ENCODE measurements around the gene GNAL. TPM values are rescaled to one million over a fixed set of nuclear protein-coding genes. Genes with fewer than 3 reads are reported as not detected.
A peak's percentile ranks its signal among the peaks of the same experiment; 100 is the strongest.
"Not testable (repeated sequence)": the region's sequence is repeated elsewhere in the genome, so short reads cannot be mapped to it uniquely, and the experiment has no call there.

The GNAL gene
- 10 to 100 TPM in 1 of 2 donors, 1 to 10 TPM in 1; 4.2 to 14.3 TPM for total RNA-seq

DNA sequence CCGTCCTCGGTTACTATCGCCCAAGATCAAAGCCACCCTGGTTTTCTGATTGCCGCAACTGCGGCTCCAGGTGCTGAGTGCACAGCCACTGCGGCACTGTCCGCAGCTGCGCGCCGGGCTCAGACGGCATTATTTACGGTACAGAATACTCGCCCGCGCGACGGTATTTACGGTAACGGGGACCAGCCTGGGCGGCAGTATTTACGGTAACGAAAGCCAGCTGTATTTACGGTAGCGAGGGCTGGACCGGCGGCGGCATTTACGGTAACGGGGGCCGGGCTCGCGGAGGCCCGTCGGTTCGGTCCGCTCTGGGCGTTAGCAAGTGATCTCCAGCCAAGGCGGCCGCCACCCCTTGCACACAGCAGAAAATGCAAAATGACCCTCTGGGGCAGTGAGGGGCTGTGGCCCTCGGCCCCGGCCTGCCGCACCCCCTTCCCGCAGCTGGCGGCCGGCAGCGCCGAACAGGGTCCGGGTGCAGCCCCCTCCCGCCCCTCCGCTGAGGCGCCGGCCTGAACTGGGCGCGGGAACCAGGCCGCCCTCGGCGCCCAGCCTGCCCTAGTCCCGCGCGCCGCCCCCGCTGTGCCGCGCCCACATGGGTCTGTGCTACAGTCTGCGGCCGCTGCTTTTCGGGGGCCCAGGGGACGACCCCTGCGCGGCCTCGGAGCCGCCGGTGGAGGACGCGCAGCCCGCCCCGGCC lies at the start of gene GNAL:
Gene GNAL (plus strand): TSS at position 293 of the 697 bp plus-strand sequence. CDS start 300 bp downstream, at position 593.
- Histone ChIP-seq H3K4me1 (replicated peaks) (no peaks in the 10 kb centered on the region), H3K9me3 (no peaks in the 10 kb centered on the region), H3K4me3 (peak within 1 kb of the TSS; percentile 53 to 55), H3K36me3 (no peaks in the 10 kb centered on the region), H3K27ac (peak within 1 kb of the TSS; percentile 58 to 71), H3K27me3 (replicated peaks; ENCODE audit: insufficient read depth) (no peaks in the 10 kb centered on the region)
- TF ChIP-seq CTCF (IDR thresholded peaks at IDR 0.05) (no peak), POLR2A (IDR thresholded peaks at IDR 0.05) (peak; percentile 27), POLR2AphosphoS5 (IDR thresholded peaks at IDR 0.05) (peak; percentile 61)
- intact Hi-C loops (cut with DNase I) = no loop called here
- peak; percentile 77 for DNase-seq (ENCODE audit: low spot score)
- WGBS = under 1% methylated on average over 68 of the region's 77 CpGs

- H3K9me3 ChIP-seq; H3K27me3 ChIP-seq (replicated peaks; ENCODE audit: insufficient read depth); H3K4me3 ChIP-seq; intact Hi-C loops (cut with DNase I); H3K27ac ChIP-seq; H3K36me3 ChIP-seq; H3K4me1 ChIP-seq (replicated peaks); DNase-seq (ENCODE audit: low spot score): not testable (repeated sequence)
- 91% methylated on average over 21 of the region's 23 CpGs for WGBS
Measured at GRCh38 chr18:11647310-11647709, 41.8 kb upstream of the GNAL start.

DNA sequence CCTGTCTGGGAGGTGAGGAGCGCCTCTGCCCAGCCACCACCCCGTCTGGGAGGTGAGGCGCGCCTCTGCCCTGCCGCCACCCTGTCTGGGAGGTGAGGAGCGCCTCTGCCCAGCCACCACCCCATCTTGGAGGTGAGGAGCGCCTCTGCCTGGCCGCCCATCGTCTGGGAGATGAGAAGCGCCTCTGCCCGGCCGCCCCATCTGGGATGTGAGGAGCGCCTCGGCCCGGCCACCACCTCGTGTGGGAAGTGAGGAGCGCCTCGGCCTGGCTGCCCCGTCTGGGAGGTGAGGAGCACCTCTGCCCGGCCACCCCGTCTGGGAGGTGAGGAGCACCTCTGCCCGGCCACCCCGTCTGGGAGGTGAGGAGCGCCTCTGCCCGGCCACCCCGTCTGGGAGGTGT lies 41.3 kb upstream of the GNAL start:
- WGBS = 94% methylated on average over 26 of the region's 26 CpGs
- H3K9me3 ChIP-seq; H3K27ac ChIP-seq; H3K4me3 ChIP-seq; DNase-seq (ENCODE audit: low spot score); H3K27me3 ChIP-seq (replicated peaks; ENCODE audit: insufficient read depth); intact Hi-C loops (cut with DNase I); H3K4me1 ChIP-seq (replicated peaks); H3K36me3 ChIP-seq: not testable (repeated sequence)

- intact Hi-C loops (cut with DNase I) = loop anchor here (10.0 kb wide), 3 partner anchors 165 to 385 kb away; no protein-coding TSS in a partner anchor
- WGBS = 75% methylated on average over 4 of the region's 4 CpGs
Measured at GRCh38 chr18:11649839-11650238, 39.2 kb upstream of the GNAL start.

GRCh38 chr18:11651899-11652298 lies 37.2 kb upstream of the GNAL start:
- WGBS = 88% methylated on average over 3 of the region's 3 CpGs
- Histone ChIP-seq H3K27ac (no peak overlapping the region), H3K36me3 (no peaks in the 10 kb centered on the region), H3K27me3 (replicated peaks; ENCODE audit: insufficient read depth) (peaks cover 6% of the 10 kb centered on the region), H3K4me3 (no peak overlapping the region), H3K9me3 (no peaks in the 10 kb centered on the region), H3K4me1 (replicated peaks) (no peaks in the 10 kb centered on the region)
- DNase-seq (ENCODE audit: low spot score) = no peak
- TF ChIP-seq CTCF (IDR thresholded peaks at IDR 0.05) (no peak), POLR2A (IDR thresholded peaks at IDR 0.05) (no peak), POLR2AphosphoS5 (IDR thresholded peaks at IDR 0.05) (no peak)
- intact Hi-C loops (cut with DNase I) = loop anchor here (10.0 kb wide), 3 partner anchors 163 to 383 kb away; no protein-coding TSS in a partner anchor

More at GRCh38 chr18:11649839-11650238, 39.2 kb upstream of the GNAL start:
- H3K4me3 ChIP-seq = no peak overlapping the region
- H3K27me3 ChIP-seq (replicated peaks; ENCODE audit: insufficient read depth) = peaks cover 6% of the 10 kb centered on the region
- H3K4me1 ChIP-seq (replicated peaks) = no peaks in the 10 kb centered on the region
- no peaks in the 10 kb centered on the region for H3K9me3 ChIP-seq
- H3K27ac ChIP-seq = no peak overlapping the region
- TF ChIP-seq POLR2AphosphoS5 (IDR thresholded peaks at IDR 0.05) (no peak), POLR2A (IDR thresholded peaks at IDR 0.05) (no peak), CTCF (IDR thresholded peaks at IDR 0.05) (no peak)
- DNase-seq (ENCODE audit: low spot score) = no peak
- no peaks in the 10 kb centered on the region for H3K36me3 ChIP-seq

GRCh38 chr18:11653521-11653920 lies 35.5 kb upstream of the GNAL start:
- WGBS = 83% methylated on average over 10 of the region's 10 CpGs
- no peak overlapping the region for H3K4me3 ChIP-seq
- DNase-seq (ENCODE audit: low spot score) = no peak
- no peak overlapping the region for H3K27ac ChIP-seq
- H3K36me3 ChIP-seq = no peaks in the 10 kb centered on the region
- H3K9me3 ChIP-seq = no peaks in the 10 kb centered on the region
- H3K27me3 ChIP-seq (replicated peaks; ENCODE audit: insufficient read depth) = peaks cover 6% of the 10 kb centered on the region
- intact Hi-C loops (cut with DNase I) = loop anchor here (10.0 kb wide), 3 partner anchors 161 to 381 kb away; no protein-coding TSS in a partner anchor
- no peak for TF ChIP-seq CTCF (IDR thresholded peaks at IDR 0.05)
- no peak for TF ChIP-seq POLR2A (IDR thresholded peaks at IDR 0.05)
- TF ChIP-seq POLR2AphosphoS5 (IDR thresholded peaks at IDR 0.05) = no peak
- no peaks in the 10 kb centered on the region for H3K4me1 ChIP-seq (replicated peaks)
